Stimulated activated CD4-positive, alpha-beta T cell treated with anti-CD3 and anti-CD28 coated beads, Interleukin-4, amount 100 ng/mL, for 48 hours (primary cell): ENCODE results near the gene P3R3URF.

ENCODE experiments used
- DNase-seq, 2 donors: peaks; one replicate each; pipeline ENCODE4 v3.0.0-alpha.2; 2020; ENCODE audit warnings: low read depth in 2 of 2

The P3R3URF gene

DNA sequence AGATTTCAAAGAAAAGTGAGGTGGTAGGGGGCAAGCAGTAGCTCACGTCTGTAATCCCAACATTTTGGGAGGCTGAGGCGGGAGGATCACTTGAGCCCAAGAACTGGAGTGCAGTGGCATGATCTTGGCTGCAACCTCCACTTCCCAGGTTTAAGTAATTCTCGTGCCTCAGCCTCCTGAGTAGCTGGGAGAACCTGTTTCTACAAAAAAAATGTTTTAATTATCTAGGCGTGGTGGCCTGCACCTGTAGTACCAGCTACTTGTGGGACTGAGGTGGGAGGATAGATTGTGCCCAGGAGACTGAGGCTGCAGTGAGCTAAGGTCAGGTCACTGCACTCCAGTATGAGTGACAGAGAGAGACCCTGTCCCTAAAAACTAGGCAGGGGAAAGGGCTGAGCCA is 4.0 kb downstream of the P3R3URF start:
- no peak for DNase-seq

- DNase-seq, result no peak
Measured at GRCh38 chr1:46171871-46172270, 4.4 kb downstream of the P3R3URF start.

- no peak for DNase-seq
Measured at GRCh38 chr1:46171351-46171750, 4.9 kb downstream of the P3R3URF start.

DNA sequence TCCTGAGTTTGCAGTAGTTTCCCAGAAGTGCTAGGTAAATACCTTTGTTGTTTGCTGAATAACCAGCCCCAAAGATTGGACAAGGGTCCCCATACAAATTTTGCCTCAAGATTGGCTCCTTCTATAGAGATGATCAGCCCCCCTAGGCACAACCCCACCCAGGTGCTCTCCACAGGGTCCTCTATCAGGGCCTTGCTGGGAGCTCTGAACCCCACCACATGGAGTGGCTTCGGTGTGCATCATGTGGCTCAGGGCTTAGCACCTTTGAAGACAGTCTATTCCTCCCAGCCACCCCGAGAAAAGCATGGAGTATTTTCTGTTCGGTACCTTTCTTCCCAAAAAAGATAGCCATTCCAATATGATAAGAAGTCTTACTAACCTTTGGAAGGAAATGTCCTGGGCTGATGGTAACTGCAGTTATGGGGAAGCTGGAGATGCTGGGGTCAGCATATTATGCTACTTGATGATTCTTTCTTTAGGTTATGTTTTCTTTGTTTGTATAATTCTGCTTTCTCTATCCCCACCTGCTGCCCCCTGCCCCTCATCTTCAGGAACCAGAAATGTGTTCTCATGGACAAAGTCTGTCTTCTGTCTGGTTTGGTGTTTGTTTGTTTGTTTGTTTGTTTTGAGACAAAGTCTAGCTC is 6.4 kb downstream of the P3R3URF start:
- no peak for DNase-seq

- no peak for DNase-seq
Measured at GRCh38 chr1:46168477-46168876, 7.8 kb downstream of the P3R3URF start.

GRCh38 chr1:46166521-46167462 is 9.5 kb downstream of the P3R3URF start:
- DNase-seq, result peak in 1 of 2 donors; percentile 30

GRCh38 chr1:46160212-46160611 is 16.1 kb downstream of the P3R3URF start:
- DNase-seq, result no peak

GRCh38 chr1:46159516-46159915 is 16.8 kb downstream of the P3R3URF start:
- no peak for DNase-seq

GRCh38 chr1:46158312-46159281 is 17.7 kb downstream of the P3R3URF start:
- DNase-seq, result no peak

GRCh38 chr1:46157916-46158311 is 18.4 kb downstream of the P3R3URF start:
- DNase-seq, result no peak

DNA sequence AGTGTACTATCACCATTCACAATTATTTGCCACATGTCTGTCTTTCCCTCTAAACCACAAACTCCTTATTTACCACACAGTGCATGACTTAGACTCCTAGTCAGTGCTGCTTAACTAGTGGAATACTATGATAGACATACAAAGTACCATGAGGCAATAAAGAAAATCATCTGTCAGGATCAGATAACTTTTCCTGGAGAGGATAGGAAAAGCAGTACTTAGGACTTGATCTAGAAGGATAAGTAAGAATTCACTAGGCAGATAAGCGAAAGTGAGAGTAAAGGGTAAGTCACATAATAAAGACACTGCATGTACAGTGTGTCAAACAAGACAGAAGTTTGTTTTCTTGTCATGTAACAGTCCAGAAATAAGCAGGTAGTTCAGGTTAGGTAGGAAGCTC is 22.6 kb downstream of the P3R3URF start:
- no peak for DNase-seq

DNA sequence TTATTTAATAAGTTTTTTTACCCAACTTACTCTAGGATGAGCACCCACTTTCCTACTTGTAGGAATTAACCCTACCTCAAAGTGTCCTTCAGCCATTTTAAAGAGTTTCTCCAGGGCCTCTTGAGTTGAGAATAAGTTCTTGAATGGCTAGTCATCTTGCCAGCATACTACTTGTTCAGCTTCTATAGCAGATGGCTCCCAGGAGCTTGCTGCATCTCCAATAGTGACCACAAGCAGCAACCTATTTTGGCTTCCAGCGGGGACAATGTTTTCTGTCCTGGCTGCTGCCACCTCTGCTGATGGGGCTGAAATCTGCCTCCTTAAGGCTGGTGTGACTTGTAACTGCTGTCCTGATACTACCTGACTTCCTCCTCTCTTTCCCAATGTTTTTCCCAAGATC is 23.1 kb downstream of the P3R3URF start:
- DNase-seq, result no peak

- DNase-seq, result no peak
Measured at GRCh38 chr1:46152016-46152415, 24.3 kb downstream of the P3R3URF start.

GRCh38 chr1:46150085-46150484 is 26.2 kb downstream of the P3R3URF start:
- DNase-seq, result no peak

- no peak for DNase-seq
Measured at GRCh38 chr1:46148318-46148717, 28.0 kb downstream of the P3R3URF start.

GRCh38 chr1:46137916-46138315 is 38.4 kb downstream of the P3R3URF start:
- no peak for DNase-seq

DNA sequence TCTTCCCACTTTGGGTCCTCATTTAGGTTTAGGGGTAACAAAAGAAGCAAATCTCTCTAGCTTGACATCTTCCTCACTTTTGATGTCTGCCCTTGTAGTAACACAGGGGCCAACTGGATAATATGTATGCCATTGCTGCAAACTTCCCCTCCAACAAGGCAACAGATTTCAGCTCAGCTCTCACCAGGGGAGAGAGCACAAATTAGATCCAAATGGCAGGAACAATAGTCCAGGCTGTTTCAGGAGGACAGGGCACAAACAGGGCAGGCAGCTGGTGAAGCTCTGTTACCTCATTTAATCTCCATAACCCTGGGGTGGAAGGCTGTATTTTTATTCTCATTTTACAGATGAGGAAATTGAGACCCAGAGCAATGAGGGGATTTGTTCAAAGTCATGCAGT is 39.6 kb downstream of the P3R3URF start:
- DNase-seq, result no peak

DNA sequence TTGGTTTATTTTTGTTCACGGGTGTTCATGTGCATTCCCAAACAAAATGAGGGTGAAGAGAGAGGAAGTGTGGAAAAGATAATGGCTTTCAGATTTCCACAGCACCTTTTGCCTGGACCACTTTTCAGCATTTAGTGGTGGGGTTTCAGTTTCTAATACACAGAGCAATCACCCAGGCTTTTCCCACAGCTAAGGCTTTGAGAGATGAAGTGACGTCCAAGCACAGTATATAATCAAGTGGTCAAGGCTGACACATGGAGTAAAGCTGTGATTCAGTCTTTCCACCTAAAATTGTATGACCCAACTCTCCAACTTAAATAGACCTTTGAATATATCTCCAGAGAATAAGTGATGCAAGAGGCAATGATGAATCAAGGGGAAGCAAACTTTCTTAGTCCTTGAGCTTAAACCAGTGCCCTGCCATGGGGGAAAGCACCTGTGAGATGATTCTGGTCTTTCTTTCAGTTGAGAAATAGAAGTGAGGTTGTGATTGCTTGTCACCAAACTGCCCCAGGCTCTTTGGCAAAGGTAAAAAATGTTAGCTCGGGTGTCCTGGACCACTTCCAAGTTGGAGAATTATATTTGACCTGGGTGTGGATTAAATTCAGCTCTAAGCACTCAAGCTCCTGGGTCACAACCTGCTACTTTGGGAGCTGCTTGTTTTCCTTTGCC is 41.5 kb downstream of the P3R3URF start:
- no peak for DNase-seq

- no peak for DNase-seq
Measured at GRCh38 chr1:46133781-46134350, 42.4 kb downstream of the P3R3URF start.

- no peak for DNase-seq
Measured at GRCh38 chr1:46133181-46133658, 43.1 kb downstream of the P3R3URF start.
